Mesothelial cell of epicardium (in vitro differentiated cells): ENCODE data around the gene ERC2. TPM values are rescaled to one million over a fixed set of nuclear protein-coding genes. Genes with fewer than 3 reads are reported as not detected.

Source experiments
- DNase-seq, 2 experiments: peaks; one replicate each; pipeline ENCODE4 v3.0.0; 2021; ENCODE audit warnings: low spot score in 2 of 2; ENCODE audit not compliant: unreplicated experiment in 2 of 2
- H3K27ac Mint-ChIP-seq: 2 replicates; pipeline ENCODE4 v1.8.0; 2021; ENCODE audit warnings: mixed read lengths
- H3K27me3 Mint-ChIP-seq: 2 replicates; pipeline ENCODE4 v1.8.0; 2021; ENCODE audit warnings: low read depth, mixed read lengths
- H3K36me3 Mint-ChIP-seq: 2 replicates; pipeline ENCODE4 v1.8.0; 2021; ENCODE audit warnings: mixed read lengths
- H3K4me1 Mint-ChIP-seq: 2 replicates; pipeline ENCODE4 v1.8.0; 2021; ENCODE audit warnings: mixed read lengths
- H3K4me3 Mint-ChIP-seq: 2 replicates; pipeline ENCODE4 v1.8.0; 2021; ENCODE audit warnings: mild to moderate bottlenecking, moderate library complexity, mixed read lengths
- H3K9me3 Mint-ChIP-seq: 2 replicates; pipeline ENCODE4 v1.8.0; 2021; ENCODE audit warnings: mixed read lengths
- CTCF ChIP-seq: fragments of 200-600 bp; sonication (generic); IDR thresholded peaks from one replicate; pipeline ENCODE4 v1.5.0; 2021; ENCODE audit warnings: antibody characterized with exemption; ENCODE audit not compliant: unreplicated experiment
- total RNA-seq: library from RNA; stranded (reverse); gene quantifications from 3 replicates; pipeline ENCODE4 v1.2.1, GENCODE V29; 2021

Gene ERC2
- total RNA-seq, 1 donor from 2014 or later = 15.6 TPM

GRCh38 chr3:55639896-55640765, 828.1 kb downstream of the ERC2 start:
- no peak overlapping the region for H3K4me3 Mint-ChIP-seq
- no peaks in the 10 kb centered on the region for H3K9me3 Mint-ChIP-seq
- no peak overlapping the region for H3K27ac Mint-ChIP-seq
- peaks cover 29% of the 10 kb centered on the region for H3K27me3 Mint-ChIP-seq
- no peak for DNase-seq
- no peaks in the 10 kb centered on the region for H3K36me3 Mint-ChIP-seq
- no peak for TF ChIP-seq CTCF
- H3K4me1 Mint-ChIP-seq = peaks cover 15% of the 10 kb centered on the region

- H3K4me1 Mint-ChIP-seq = peaks cover 22% of the 10 kb centered on the region
- no peak for TF ChIP-seq CTCF
- no peaks in the 10 kb centered on the region for H3K9me3 Mint-ChIP-seq
- no peak overlapping the region for H3K27ac Mint-ChIP-seq
- no peak overlapping the region for H3K4me3 Mint-ChIP-seq
- H3K36me3 Mint-ChIP-seq = no peaks in the 10 kb centered on the region
- peaks cover 29% of the 10 kb centered on the region for H3K27me3 Mint-ChIP-seq
- no peak for DNase-seq
Measured at GRCh38 chr3:55639143-55639542, 829.1 kb downstream of the ERC2 start.

GRCh38 chr3:55637906-55638638, 830.2 kb downstream of the ERC2 start:
- H3K4me1 Mint-ChIP-seq = peaks cover 27% of the 10 kb centered on the region
- no peak overlapping the region for H3K4me3 Mint-ChIP-seq
- DNase-seq = no peak
- no peaks in the 10 kb centered on the region for H3K9me3 Mint-ChIP-seq
- peaks cover 25% of the 10 kb centered on the region for H3K27me3 Mint-ChIP-seq
- no peak overlapping the region for H3K27ac Mint-ChIP-seq
- TF ChIP-seq CTCF = no peak
- no peaks in the 10 kb centered on the region for H3K36me3 Mint-ChIP-seq

GRCh38 chr3:55636300-55637195, 831.7 kb downstream of the ERC2 start:
- Mint-ChIP-seq H3K4me1 (peaks cover 27% of the 10 kb centered on the region), H3K27ac (no peak overlapping the region), H3K9me3 (no peaks in the 10 kb centered on the region), H3K36me3 (no peaks in the 10 kb centered on the region), H3K27me3 (peaks cover 30% of the 10 kb centered on the region), H3K4me3 (no peak overlapping the region)
- DNase-seq = no peak
- no peak for TF ChIP-seq CTCF

GRCh38 chr3:55634345-55634744, 833.9 kb downstream of the ERC2 start:
- no peaks in the 10 kb centered on the region for H3K36me3 Mint-ChIP-seq
- peaks cover 30% of the 10 kb centered on the region for H3K4me1 Mint-ChIP-seq
- peaks cover 24% of the 10 kb centered on the region for H3K27me3 Mint-ChIP-seq
- no peak for DNase-seq
- no peak for TF ChIP-seq CTCF
- no peaks in the 10 kb centered on the region for H3K9me3 Mint-ChIP-seq
- no peak overlapping the region for H3K27ac Mint-ChIP-seq
- no peak overlapping the region for H3K4me3 Mint-ChIP-seq
